Karpas-422 (cell line): Measurements from ENCODE around the gene LEAP2. TPM values are rescaled to one million over a fixed set of nuclear protein-coding genes. Genes with fewer than 3 reads are reported as not detected.

Source experiments
- DNase-seq: peaks from one replicate; pipeline ENCODE4 v3.0.0-alpha.2; 2015
- H2AFZ ChIP-seq: fragments of 200-600 bp; sonication (generic); 2 replicates; pipeline ENCODE4 v1.6.1; 2014; ENCODE audit warnings: antibody characterized with exemption, low read length, mixed read lengths
- H3K27ac ChIP-seq: fragments of 200-600 bp; sonication (generic); 2 replicates; pipeline ENCODE4 v1.5.1; 2014; ENCODE audit warnings: mild to moderate bottlenecking, low read length, moderate library complexity
- H3K27me3 ChIP-seq: fragments of 200-600 bp; sonication (generic); 2 replicates; pipeline ENCODE4 v1.6.1; 2014; ENCODE audit warnings: low read length, mixed read lengths
- H3K36me3 ChIP-seq: fragments of 200-600 bp; sonication (generic); 2 replicates; pipeline ENCODE4 v1.6.1; 2014; ENCODE audit warnings: low read length, mixed read lengths; ENCODE audit not compliant: insufficient read depth
- H3K4me1 ChIP-seq: fragments of 200-600 bp; sonication (generic); 2 replicates; pipeline ENCODE4 v1.6.1; 2014; ENCODE audit warnings: mild to moderate bottlenecking, low read length, mixed read lengths
- H3K4me2 ChIP-seq: fragments of 200-600 bp; sonication (generic); 2 replicates; pipeline ENCODE4 v1.6.1; 2014; ENCODE audit warnings: low read length, low read depth, mild to moderate bottlenecking; ENCODE audit not compliant: poor library complexity, severe bottlenecking
- H3K4me3 ChIP-seq: fragments of 200-600 bp; sonication (generic); 2 replicates; pipeline ENCODE4 v1.5.1; 2014; ENCODE audit warnings: mild to moderate bottlenecking, antibody characterized with exemption, low read length, mixed read lengths
- H3K79me2 ChIP-seq: fragments of 200-600 bp; sonication (generic); 2 replicates; pipeline ENCODE4 v1.6.1; 2014; ENCODE audit warnings: mild to moderate bottlenecking, low read length, mixed read lengths
- H3K9ac ChIP-seq: fragments of 200-600 bp; sonication (generic); 2 replicates; pipeline ENCODE4 v1.6.0; 2014; ENCODE audit warnings: low read length
- H3K9me2 ChIP-seq: fragments of 200-600 bp; sonication (generic), shearing (Covaris generic); replicated peaks from 2 replicates; pipeline ENCODE4 v1.6.0; 2014; ENCODE audit warnings: mild to moderate bottlenecking, low read length, moderate library complexity; ENCODE audit not compliant: insufficient read depth
- H3K9me3 ChIP-seq: fragments of 300-700, 200-600 bp; sonication (generic); 2 replicates; pipeline ENCODE4 v1.6.1; 2014; ENCODE audit warnings: low read length, mixed read lengths
- H4K20me1 ChIP-seq: fragments of 200-600 bp; sonication (generic); 2 replicates; pipeline ENCODE4 v1.6.1; 2014; ENCODE audit warnings: mild to moderate bottlenecking, antibody characterized with exemption, low read length, low read depth; ENCODE audit not compliant: insufficient read depth
- total RNA-seq: library from RNA; depleted of rRNA; stranded (reverse); fragments of >200 nt; shearing (Covaris generic); gene quantifications from 2 replicates; pipeline ENCODE4 v1.2.3, GENCODE V29; 2014; ENCODE audit warnings: low replicate concordance; rRNA removed

LEAP2 gene
- 3.1 and 6.6 TPM in 2 replicates for total RNA-seq

DNA sequence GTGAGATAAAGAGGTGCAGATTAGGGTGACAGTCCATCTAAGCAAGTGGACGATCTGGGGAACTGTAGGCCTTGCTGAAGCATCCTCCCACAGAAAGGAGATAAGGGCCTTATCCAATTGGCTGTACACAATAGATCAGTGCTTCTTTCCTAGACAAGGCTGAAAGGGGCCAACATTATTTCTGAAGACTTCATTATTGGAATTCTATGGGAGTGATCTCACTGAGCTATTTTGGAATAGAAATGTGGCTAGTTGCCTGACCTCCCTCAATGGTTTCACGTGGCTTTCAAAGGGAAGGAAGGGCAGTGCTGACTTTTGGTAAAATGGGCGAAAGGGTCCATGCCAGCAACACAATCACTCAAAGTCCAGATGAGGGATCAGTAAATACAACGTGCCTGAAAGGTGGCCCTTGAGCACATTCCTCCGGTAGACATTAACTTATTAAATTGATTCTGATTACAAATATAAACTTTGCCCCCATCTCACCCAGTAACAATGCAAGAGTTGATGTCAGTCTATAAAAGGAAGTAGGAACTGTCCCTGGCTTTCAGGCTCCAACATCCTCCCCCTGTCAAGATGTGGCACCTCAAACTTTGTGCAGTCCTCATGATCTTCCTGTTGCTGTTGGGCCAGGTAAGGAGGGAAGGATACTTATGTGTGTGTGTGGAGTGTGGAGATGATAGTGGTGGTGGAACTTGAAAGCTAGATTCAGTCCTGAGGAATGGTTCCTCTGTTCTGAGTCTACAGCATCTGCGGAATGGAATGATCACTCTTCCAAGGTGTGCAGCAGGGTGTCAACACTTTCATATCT lies at the start of gene LEAP2:
TSS of gene LEAP2 (plus strand) at position 550 of the 811 bp plus-strand sequence. CDS start at position 577, 27 bp downstream.
- Histone ChIP-seq H3K27me3 (no peaks in the 10 kb centered on the region), H3K27ac (no peak within 1 kb of the TSS), H3K9me3 (no peaks in the 10 kb centered on the region), H3K4me2 (no peak within 1 kb of the TSS), H3K79me2 (peaks cover 5% of the 10 kb centered on the region), H3K9ac (no peak within 1 kb of the TSS), H3K36me3 (peaks cover 29% of the 10 kb centered on the region; the same call in 1 of the 2 replicates), H3K9me2 (no peaks in the 10 kb centered on the region), H3K4me3 (no peak within 1 kb of the TSS), H3K4me1 (peaks cover 2% of the 10 kb centered on the region), H2AFZ (no peak within 1 kb of the TSS), H4K20me1 (no peaks in the 10 kb centered on the region)
- no peak for DNase-seq

DNA sequence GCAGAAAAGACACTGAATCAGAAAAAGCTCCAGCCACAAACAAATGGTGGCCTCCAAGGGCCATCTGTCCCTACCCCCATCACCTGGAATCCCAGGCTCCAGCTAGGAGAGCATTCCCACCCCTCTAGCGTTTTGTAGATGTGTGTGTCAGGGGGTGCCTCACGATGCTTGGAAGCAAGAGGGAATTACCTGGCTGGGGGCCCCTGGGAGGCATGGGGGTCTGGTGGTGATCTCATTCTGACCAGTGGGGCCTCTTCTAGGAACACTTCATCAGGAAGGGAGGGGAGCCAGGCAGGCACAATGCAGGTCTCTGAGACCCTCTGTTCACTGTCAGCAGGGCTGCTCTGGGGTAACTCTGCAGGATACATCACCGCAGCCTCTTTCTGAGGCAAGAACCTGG lies 49.0 kb upstream of the LEAP2 start:
- Histone ChIP-seq H3K4me2 (no peak overlapping the region), H3K27me3 (no peaks in the 10 kb centered on the region)

DNA sequence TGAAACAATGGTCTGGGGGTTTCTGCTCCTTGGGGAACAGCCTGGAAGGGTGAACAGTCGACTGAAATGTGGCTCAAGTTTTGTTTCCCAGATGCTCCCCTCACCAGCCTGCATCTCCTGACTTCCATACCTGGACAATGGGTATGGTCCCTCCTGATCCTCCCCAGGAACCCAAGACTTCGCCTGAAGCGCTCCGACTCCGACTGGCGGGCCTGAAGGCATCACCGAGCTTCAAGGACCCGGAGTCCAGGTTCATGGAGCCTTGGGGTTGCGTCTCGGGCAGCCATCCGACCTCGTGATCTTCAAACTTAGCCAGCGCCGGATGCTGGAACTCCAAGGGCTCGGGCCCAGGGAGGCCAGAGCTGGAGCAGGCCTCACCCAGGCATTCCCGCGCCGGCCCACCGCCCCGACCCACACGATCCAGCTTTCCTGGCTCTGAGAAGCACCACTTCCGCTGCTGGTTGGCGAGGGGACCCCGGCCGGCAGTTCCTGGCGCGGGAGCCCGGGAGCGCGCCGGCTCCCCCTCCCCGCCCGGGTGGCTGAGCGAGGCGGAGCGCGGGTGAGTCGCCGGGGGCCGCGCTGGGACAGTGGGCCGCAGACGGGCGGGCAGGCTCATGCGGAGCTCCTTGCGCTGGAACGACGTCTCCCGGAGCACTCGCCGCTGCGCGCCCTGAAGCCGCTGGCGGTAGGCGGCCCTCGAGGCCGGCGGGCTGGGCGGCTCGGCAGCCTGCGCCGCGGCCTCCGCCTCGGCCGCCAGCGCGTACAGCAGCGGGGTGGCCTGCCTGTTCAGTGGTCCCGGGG lies 48.2 kb upstream of the LEAP2 start:
- Histone ChIP-seq H3K79me2 (no peaks in the 10 kb centered on the region), H3K9ac (no peak overlapping the region), H3K36me3 (no peaks in the 10 kb centered on the region), H3K9me3 (no peaks in the 10 kb centered on the region), H3K27ac (no peak overlapping the region), H3K4me1 (peaks cover 5% of the 10 kb centered on the region), H3K27me3 (no peaks in the 10 kb centered on the region), H2AFZ (no peak overlapping the region), H3K4me2 (no peak overlapping the region), H3K9me2 (no peaks in the 10 kb centered on the region), H3K4me3 (no peak overlapping the region), H4K20me1 (0 out of 2 replicates have a peak, but pooled peaks cover 3% of the 10 kb centered on the region)
- DNase-seq = no peak

More for the DNA sequence above, 49.0 kb upstream of the LEAP2 start:
- H3K4me1 ChIP-seq = peaks cover under 1% of the 10 kb centered on the region; the same call in 1 of the 2 replicates
- H3K4me3 ChIP-seq = no peak overlapping the region
- H3K9ac ChIP-seq = no peak overlapping the region
- H3K27ac ChIP-seq = no peak overlapping the region
- no peaks in the 10 kb centered on the region for H3K36me3 ChIP-seq
- no peaks in the 10 kb centered on the region for H3K9me3 ChIP-seq
- no peaks in the 10 kb centered on the region for H3K9me2 ChIP-seq
- DNase-seq = no peak
- H4K20me1 ChIP-seq = no peaks in the 10 kb centered on the region
- H3K79me2 ChIP-seq = no peaks in the 10 kb centered on the region
- H2AFZ ChIP-seq = no peak overlapping the region

- no peaks in the 10 kb centered on the region for H3K79me2 ChIP-seq
- no peaks in the 10 kb centered on the region for H3K27me3 ChIP-seq
- H3K9ac ChIP-seq = no peak overlapping the region
- H3K36me3 ChIP-seq = no peaks in the 10 kb centered on the region
- no peaks in the 10 kb centered on the region for H3K9me2 ChIP-seq
- no peak for DNase-seq
- peaks cover 8% of the 10 kb centered on the region for H3K4me1 ChIP-seq
- no peak overlapping the region for H3K27ac ChIP-seq
- no peak overlapping the region for H3K4me2 ChIP-seq
- H3K9me3 ChIP-seq = no peaks in the 10 kb centered on the region
- H2AFZ ChIP-seq = no peak overlapping the region
- 0 out of 2 replicates have a peak, but pooled peaks cover 3% of the 10 kb centered on the region for H4K20me1 ChIP-seq
- no peak overlapping the region for H3K4me3 ChIP-seq
Observed at GRCh38 chr5:132825834-132826391, 47.6 kb upstream of the LEAP2 start.

GRCh38 chr5:132826424-132827082 lies 46.9 kb upstream of the LEAP2 start:
- H3K36me3 ChIP-seq = no peaks in the 10 kb centered on the region
- 0 out of 2 replicates have a peak, but pooled peaks cover 3% of the 10 kb centered on the region for H4K20me1 ChIP-seq
- H3K9me3 ChIP-seq = no peaks in the 10 kb centered on the region
- H3K4me2 ChIP-seq = no peak overlapping the region
- H3K79me2 ChIP-seq = no peaks in the 10 kb centered on the region
- H3K4me1 ChIP-seq = peaks cover 8% of the 10 kb centered on the region
- H3K9ac ChIP-seq = no peak overlapping the region
- H2AFZ ChIP-seq = no peak overlapping the region
- H3K27me3 ChIP-seq = no peaks in the 10 kb centered on the region
- H3K27ac ChIP-seq = no peak overlapping the region
- no peak overlapping the region for H3K4me3 ChIP-seq
- H3K9me2 ChIP-seq = no peaks in the 10 kb centered on the region
- no peak for DNase-seq

GRCh38 chr5:132827943-132828673 lies 45.4 kb upstream of the LEAP2 start:
- Histone ChIP-seq H3K9me2 (no peaks in the 10 kb centered on the region), H3K27ac (no peak overlapping the region), H3K4me1 (peaks cover 8% of the 10 kb centered on the region), H4K20me1 (0 out of 2 replicates have a peak, but pooled peaks cover 3% of the 10 kb centered on the region), H3K4me2 (no peak overlapping the region), H3K79me2 (no peaks in the 10 kb centered on the region), H3K4me3 (no peak overlapping the region), H3K9me3 (no peaks in the 10 kb centered on the region), H3K27me3 (no peaks in the 10 kb centered on the region), H3K36me3 (no peaks in the 10 kb centered on the region), H3K9ac (no peak overlapping the region), H2AFZ (no peak overlapping the region)
- no peak for DNase-seq

DNA sequence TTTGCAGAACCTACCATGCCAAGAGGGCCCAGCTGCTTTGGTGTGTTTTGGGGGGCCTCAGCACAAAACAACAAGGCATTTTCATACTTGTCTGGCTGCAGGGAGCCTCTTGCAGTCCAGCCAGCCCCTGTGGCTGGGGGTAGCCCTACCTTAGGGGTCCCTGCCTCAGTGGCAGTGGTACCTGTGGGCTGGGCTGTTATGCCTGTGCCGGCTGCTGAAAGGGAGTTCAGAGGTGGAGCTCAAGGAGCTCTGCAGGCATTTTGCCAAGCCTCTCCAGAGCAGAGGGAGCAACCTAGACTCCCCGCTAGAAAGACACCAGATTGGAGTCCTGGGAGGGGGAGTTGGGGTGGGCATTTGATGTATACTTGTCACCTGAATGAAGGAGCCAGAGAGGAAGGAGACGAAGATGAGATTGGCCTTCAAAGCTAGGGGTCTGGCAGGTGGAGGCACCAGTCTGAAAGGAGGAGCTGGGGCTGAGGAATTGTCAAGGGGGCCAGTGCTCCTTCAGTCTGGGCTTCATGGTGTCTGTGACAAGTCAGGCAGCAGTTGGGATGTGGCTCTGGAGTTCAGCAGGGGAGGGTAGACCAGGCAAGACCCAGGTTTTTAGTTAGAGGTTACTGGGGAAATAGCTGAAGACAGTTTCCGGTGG lies 44.5 kb upstream of the LEAP2 start:
- no peak for DNase-seq
- Histone ChIP-seq H3K4me3 (no peak overlapping the region), H3K9me2 (no peaks in the 10 kb centered on the region), H3K27ac (no peak overlapping the region), H3K4me2 (peak overlapping the region; percentile 84), H3K4me1 (peaks cover 8% of the 10 kb centered on the region), H2AFZ (no peak overlapping the region), H3K79me2 (no peaks in the 10 kb centered on the region), H3K9me3 (no peaks in the 10 kb centered on the region), H4K20me1 (0 out of 2 replicates have a peak, but pooled peaks cover 3% of the 10 kb centered on the region), H3K36me3 (no peaks in the 10 kb centered on the region), H3K27me3 (no peaks in the 10 kb centered on the region), H3K9ac (no peak overlapping the region)
